ENCODE data around the gene CADM3. TPM values are rescaled to one million over a fixed set of nuclear protein-coding genes. Genes with fewer than 3 reads are reported as not detected.

The CADM3 gene
- total and polyA plus RNA-seq, 2 experiments from 2014 or later = 2.0 to 4.4 TPM

GRCh38 chr1:159179906-159180305 is 8.5 kb downstream of the CADM3 start:
- Histone ChIP-seq H3K4me2 (no peak overlapping the region), H2AFZ (no peak overlapping the region), H3K79me2 (replicated peaks; ENCODE audit: insufficient read depth) (peaks cover 7% of the 10 kb centered on the region), H3K9me2 (ENCODE audit: insufficient read depth) (no peaks in the 10 kb centered on the region), H3K4me1 (ENCODE audit: insufficient read depth) (no peaks in the 10 kb centered on the region), H4K20me1 (replicated peaks; ENCODE audit: insufficient read depth) (peaks cover 20% of the 10 kb centered on the region), H3F3A (replicated peaks; ENCODE audit: low read depth) (no peaks in the 10 kb centered on the region), H3K27me3 (ENCODE audit: insufficient read depth) (no peaks in the 10 kb centered on the region), H3K4me3 (no peak overlapping the region), H3K27ac (ENCODE audit: low read depth) (no peak overlapping the region), H3K36me3 (ENCODE audit: insufficient read depth) (no peaks in the 10 kb centered on the region)
- Mint-ChIP-seq H3K36me3 (ENCODE audit: low read depth) (no peaks in the 10 kb centered on the region), H3K27me3 (ENCODE audit: insufficient read depth, low read depth, poor library complexity) (no peaks in the 10 kb centered on the region), H3K9me3 (no peaks in the 10 kb centered on the region), H3K4me1 (peaks cover 15% of the 10 kb centered on the region), H3K4me3 (no peak overlapping the region), H3K27ac (no peak overlapping the region)
- DNase-seq (ENCODE audit: low spot score) (no peak), ATAC-seq (no peak)
- TF ChIP-seq NANOG (IDR thresholded peaks at IDR 0.05; ENCODE audit: borderline replicate concordance) (no peak), ETS1 (IDR thresholded peaks at IDR 0.05) (no peak), CREB1 (CRISPR knock-in tag; IDR thresholded peaks at IDR 0.05; ENCODE audit: low read depth) (no peak), EZH2 (IDR thresholded peaks at IDR 0.05; ENCODE audit: low read depth, unreplicated experiment) (no peak), STAT1 (IDR thresholded peaks at IDR 0.05; ENCODE audit: unreplicated experiment) (no peak), EZH2phosphoT487 (IDR thresholded peaks at IDR 0.05; ENCODE audit: unreplicated experiment) (no peak)
- TF ChIP-seq, protein P1, sequence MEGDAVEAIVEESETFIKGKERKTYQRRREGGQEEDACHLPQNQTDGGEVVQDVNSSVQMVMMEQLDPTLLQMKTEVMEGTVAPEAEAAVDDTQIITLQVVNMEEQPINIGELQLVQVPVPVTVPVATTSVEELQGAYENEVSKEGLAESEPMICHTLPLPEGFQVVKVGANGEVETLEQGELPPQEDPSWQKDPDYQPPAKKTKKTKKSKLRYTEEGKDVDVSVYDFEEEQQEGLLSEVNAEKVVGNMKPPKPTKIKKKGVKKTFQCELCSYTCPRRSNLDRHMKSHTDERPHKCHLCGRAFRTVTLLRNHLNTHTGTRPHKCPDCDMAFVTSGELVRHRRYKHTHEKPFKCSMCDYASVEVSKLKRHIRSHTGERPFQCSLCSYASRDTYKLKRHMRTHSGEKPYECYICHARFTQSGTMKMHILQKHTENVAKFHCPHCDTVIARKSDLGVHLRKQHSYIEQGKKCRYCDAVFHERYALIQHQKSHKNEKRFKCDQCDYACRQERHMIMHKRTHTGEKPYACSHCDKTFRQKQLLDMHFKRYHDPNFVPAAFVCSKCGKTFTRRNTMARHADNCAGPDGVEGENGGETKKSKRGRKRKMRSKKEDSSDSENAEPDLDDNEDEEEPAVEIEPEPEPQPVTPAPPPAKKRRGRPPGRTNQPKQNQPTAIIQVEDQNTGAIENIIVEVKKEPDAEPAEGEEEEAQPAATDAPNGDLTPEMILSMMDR (conservative IDR thresholded peaks at IDR 0.05; ENCODE audit: low read depth in 2 of 2) = no peak
- TF ChIP-seq, protein P2, sequence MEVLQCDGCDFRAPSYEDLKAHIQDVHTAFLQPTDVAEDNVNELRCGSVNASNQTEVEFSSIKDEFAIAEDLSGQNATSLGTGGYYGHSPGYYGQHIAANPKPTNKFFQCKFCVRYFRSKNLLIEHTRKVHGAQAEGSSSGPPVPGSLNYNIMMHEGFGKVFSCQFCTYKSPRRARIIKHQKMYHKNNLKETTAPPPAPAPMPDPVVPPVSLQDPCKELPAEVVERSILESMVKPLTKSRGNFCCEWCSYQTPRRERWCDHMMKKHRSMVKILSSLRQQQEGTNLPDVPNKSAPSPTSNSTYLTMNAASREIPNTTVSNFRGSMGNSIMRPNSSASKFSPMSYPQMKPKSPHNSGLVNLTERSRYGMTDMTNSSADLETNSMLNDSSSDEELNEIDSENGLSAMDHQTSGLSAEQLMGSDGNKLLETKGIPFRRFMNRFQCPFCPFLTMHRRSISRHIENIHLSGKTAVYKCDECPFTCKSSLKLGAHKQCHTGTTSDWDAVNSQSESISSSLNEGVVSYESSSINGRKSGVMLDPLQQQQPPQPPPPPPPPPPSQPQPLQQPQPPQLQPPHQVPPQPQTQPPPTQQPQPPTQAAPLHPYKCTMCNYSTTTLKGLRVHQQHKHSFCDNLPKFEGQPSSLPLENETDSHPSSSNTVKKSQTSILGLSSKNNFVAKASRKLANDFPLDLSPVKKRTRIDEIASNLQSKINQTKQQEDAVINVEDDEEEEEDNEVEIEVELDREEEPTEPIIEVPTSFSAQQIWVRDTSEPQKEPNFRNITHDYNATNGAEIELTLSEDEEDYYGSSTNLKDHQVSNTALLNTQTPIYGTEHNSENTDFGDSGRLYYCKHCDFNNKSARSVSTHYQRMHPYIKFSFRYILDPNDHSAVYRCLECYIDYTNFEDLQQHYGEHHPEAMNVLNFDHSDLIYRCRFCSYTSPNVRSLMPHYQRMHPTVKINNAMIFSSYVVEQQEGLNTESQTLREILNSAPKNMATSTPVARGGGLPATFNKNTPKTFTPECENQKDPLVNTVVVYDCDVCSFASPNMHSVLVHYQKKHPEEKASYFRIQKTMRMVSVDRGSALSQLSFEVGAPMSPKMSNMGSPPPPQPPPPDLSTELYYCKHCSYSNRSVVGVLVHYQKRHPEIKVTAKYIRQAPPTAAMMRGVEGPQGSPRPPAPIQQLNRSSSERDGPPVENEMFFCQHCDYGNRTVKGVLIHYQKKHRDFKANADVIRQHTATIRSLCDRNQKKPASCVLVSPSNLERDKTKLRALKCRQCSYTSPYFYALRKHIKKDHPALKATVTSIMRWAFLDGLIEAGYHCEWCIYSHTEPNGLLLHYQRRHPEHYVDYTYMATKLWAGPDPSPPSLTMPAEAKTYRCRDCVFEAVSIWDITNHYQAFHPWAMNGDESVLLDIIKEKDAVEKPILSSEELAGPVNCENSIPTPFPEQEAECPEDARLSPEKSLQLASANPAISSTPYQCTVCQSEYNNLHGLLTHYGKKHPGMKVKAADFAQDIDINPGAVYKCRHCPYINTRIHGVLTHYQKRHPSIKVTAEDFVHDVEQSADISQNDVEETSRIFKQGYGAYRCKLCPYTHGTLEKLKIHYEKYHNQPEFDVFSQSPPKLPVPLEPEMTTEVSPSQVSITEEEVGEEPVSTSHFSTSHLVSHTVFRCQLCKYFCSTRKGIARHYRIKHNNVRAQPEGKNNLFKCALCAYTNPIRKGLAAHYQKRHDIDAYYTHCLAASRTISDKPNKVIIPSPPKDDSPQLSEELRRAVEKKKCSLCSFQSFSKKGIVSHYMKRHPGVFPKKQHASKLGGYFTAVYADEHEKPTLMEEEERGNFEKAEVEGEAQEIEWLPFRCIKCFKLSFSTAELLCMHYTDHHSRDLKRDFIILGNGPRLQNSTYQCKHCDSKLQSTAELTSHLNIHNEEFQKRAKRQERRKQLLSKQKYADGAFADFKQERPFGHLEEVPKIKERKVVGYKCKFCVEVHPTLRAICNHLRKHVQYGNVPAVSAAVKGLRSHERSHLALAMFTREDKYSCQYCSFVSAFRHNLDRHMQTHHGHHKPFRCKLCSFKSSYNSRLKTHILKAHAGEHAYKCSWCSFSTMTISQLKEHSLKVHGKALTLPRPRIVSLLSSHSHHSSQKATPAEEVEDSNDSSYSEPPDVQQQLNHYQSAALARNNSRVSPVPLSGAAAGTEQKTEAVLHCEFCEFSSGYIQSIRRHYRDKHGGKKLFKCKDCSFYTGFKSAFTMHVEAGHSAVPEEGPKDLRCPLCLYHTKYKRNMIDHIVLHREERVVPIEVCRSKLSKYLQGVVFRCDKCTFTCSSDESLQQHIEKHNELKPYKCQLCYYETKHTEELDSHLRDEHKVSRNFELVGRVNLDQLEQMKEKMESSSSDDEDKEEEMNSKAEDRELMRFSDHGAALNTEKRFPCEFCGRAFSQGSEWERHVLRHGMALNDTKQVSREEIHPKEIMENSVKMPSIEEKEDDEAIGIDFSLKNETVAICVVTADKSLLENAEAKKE (CRISPR knock-in tag; IDR thresholded peaks at IDR 0.05) = no peak
